ENCODE results near the gene WWOX.

WWOX gene

GRCh38 chr16:78664811-78665772 is 565.6 kb downstream of the WWOX start:
- no peak for TF ChIP-seq ZNF274 (IDR thresholded peaks at IDR 0.05; ENCODE audit: low read depth, low read length)
- H3K4me3 ChIP-seq (ENCODE audit: low read length), result no peak overlapping the region

GRCh38 chr16:78666318-78666717 is 566.9 kb downstream of the WWOX start:
- no peak for TF ChIP-seq ZNF274 (IDR thresholded peaks at IDR 0.05; ENCODE audit: low read depth, low read length)

GRCh38 chr16:78667675-78668074 is 568.2 kb downstream of the WWOX start:
- H3K4me3 ChIP-seq (ENCODE audit: low read length), result no peak overlapping the region
- TF ChIP-seq ZNF274 (IDR thresholded peaks at IDR 0.05; ENCODE audit: low read depth, low read length), result no peak

More at GRCh38 chr16:78666318-78666717, 566.9 kb downstream of the WWOX start:
- H3K4me3 ChIP-seq (ENCODE audit: low read length), result no peak overlapping the region

- no peak overlapping the region for H3K4me3 ChIP-seq (ENCODE audit: low read length)
- no peak for TF ChIP-seq ZNF274 (IDR thresholded peaks at IDR 0.05; ENCODE audit: low read depth, low read length)
Observed at GRCh38 chr16:78668393-78668792, 568.9 kb downstream of the WWOX start.

- no peak for TF ChIP-seq ZNF274 (IDR thresholded peaks at IDR 0.05; ENCODE audit: low read depth, low read length)
- no peak overlapping the region for H3K4me3 ChIP-seq (ENCODE audit: low read length)
Observed at GRCh38 chr16:78669994-78670393, 570.5 kb downstream of the WWOX start.

- H3K4me3 ChIP-seq (ENCODE audit: low read length), result no peak overlapping the region
- TF ChIP-seq ZNF274 (IDR thresholded peaks at IDR 0.05; ENCODE audit: low read depth, low read length), result no peak
Observed at GRCh38 chr16:78672779-78673556, 573.5 kb downstream of the WWOX start.

GRCh38 chr16:78673884-78674283 is 574.4 kb downstream of the WWOX start:
- H3K4me3 ChIP-seq (ENCODE audit: low read length), result no peak overlapping the region
- TF ChIP-seq ZNF274 (IDR thresholded peaks at IDR 0.05; ENCODE audit: low read depth, low read length), result no peak

- no peak overlapping the region for H3K4me3 ChIP-seq (ENCODE audit: low read length)
- TF ChIP-seq ZNF274 (IDR thresholded peaks at IDR 0.05; ENCODE audit: low read depth, low read length), result no peak
Observed at GRCh38 chr16:78675312-78675711, 575.9 kb downstream of the WWOX start.

GRCh38 chr16:78675951-78676792 is 576.7 kb downstream of the WWOX start:
- TF ChIP-seq ZNF274 (IDR thresholded peaks at IDR 0.05; ENCODE audit: low read depth, low read length), result no peak

GRCh38 chr16:78677181-78677731 is 577.8 kb downstream of the WWOX start:
- H3K4me3 ChIP-seq (ENCODE audit: low read length), result no peak overlapping the region
- TF ChIP-seq ZNF274 (IDR thresholded peaks at IDR 0.05; ENCODE audit: low read depth, low read length), result no peak

More at GRCh38 chr16:78675951-78676792, 576.7 kb downstream of the WWOX start:
- H3K4me3 ChIP-seq (ENCODE audit: low read length), result no peak overlapping the region

GRCh38 chr16:78679546-78679945 is 580.1 kb downstream of the WWOX start:
- H3K4me3 ChIP-seq (ENCODE audit: low read length), result no peak overlapping the region
- no peak for TF ChIP-seq ZNF274 (IDR thresholded peaks at IDR 0.05; ENCODE audit: low read depth, low read length)

GRCh38 chr16:78681743-78682142 is 582.3 kb downstream of the WWOX start:
- H3K4me3 ChIP-seq (ENCODE audit: low read length), result no peak overlapping the region
- no peak for TF ChIP-seq ZNF274 (IDR thresholded peaks at IDR 0.05; ENCODE audit: low read depth, low read length)

- no peak for TF ChIP-seq ZNF274 (IDR thresholded peaks at IDR 0.05; ENCODE audit: low read depth, low read length)
Observed at GRCh38 chr16:78684030-78684611, 584.7 kb downstream of the WWOX start.

More at GRCh38 chr16:78684030-78684611, 584.7 kb downstream of the WWOX start:
- no peak overlapping the region for H3K4me3 ChIP-seq (ENCODE audit: low read length)

Data from GM08714 (cell line).